ENCODE data around the gene TSC1.

Gene TSC1

GRCh38 chr9:132885720-132886333 is 58.6 kb downstream of the TSC1 start:
- no peaks in the 10 kb centered on the region for H3K36me3 ChIP-seq (ENCODE audit: control insufficient read depth, insufficient read depth, low read length)
- no peak overlapping the region for H3K27ac ChIP-seq
- no peak overlapping the region for H3K9ac ChIP-seq
- no peaks in the 10 kb centered on the region for H3K9me3 ChIP-seq (ENCODE audit: control insufficient read depth, low read length)
- H3K4me2 ChIP-seq (ENCODE audit: low read length): no peak overlapping the region
- no peaks in the 10 kb centered on the region for H3K27me3 ChIP-seq (ENCODE audit: control insufficient read depth, insufficient read depth, low read length)
- H3K79me2 ChIP-seq: no peaks in the 10 kb centered on the region
- H3K4me3 ChIP-seq (ENCODE audit: low read depth, low read length): no peak overlapping the region
- no peak overlapping the region for H2AFZ ChIP-seq
- no peaks in the 10 kb centered on the region for H3K4me1 ChIP-seq
- no peak for TF ChIP-seq CTCF (IDR thresholded peaks at IDR 0.05)

GRCh38 chr9:132883349-132884294 is 60.8 kb downstream of the TSC1 start:
- H3K36me3 ChIP-seq (ENCODE audit: control insufficient read depth, insufficient read depth, low read length): no peaks in the 10 kb centered on the region
- no peaks in the 10 kb centered on the region for H3K79me2 ChIP-seq
- H3K27me3 ChIP-seq (ENCODE audit: control insufficient read depth, insufficient read depth, low read length): no peaks in the 10 kb centered on the region
- H3K9ac ChIP-seq: no peak overlapping the region
- H3K4me3 ChIP-seq (ENCODE audit: low read depth, low read length): no peak overlapping the region
- TF ChIP-seq CTCF (IDR thresholded peaks at IDR 0.05): no peak
- H3K4me2 ChIP-seq (ENCODE audit: low read length): no peak overlapping the region
- no peaks in the 10 kb centered on the region for H3K9me3 ChIP-seq (ENCODE audit: control insufficient read depth, low read length)
- no peak overlapping the region for H2AFZ ChIP-seq
- no peak overlapping the region for H3K27ac ChIP-seq
- H3K4me1 ChIP-seq: no peaks in the 10 kb centered on the region

- Histone ChIP-seq H3K27me3 (ENCODE audit: control insufficient read depth, insufficient read depth, low read length) (no peaks in the 10 kb centered on the region), H3K4me1 (no peaks in the 10 kb centered on the region), H2AFZ (no peak overlapping the region), H3K4me2 (ENCODE audit: low read length) (no peak overlapping the region), H3K27ac (no peak overlapping the region), H3K79me2 (no peaks in the 10 kb centered on the region), H3K36me3 (ENCODE audit: control insufficient read depth, insufficient read depth, low read length) (no peaks in the 10 kb centered on the region), H3K9me3 (ENCODE audit: control insufficient read depth, low read length) (no peaks in the 10 kb centered on the region), H3K9ac (no peak overlapping the region), H3K4me3 (ENCODE audit: low read depth, low read length) (no peak overlapping the region)
- no peak for TF ChIP-seq CTCF (IDR thresholded peaks at IDR 0.05)
Measured at GRCh38 chr9:132882616-132883015, 61.8 kb downstream of the TSC1 start.

- no peaks in the 10 kb centered on the region for H3K4me1 ChIP-seq
- H3K4me2 ChIP-seq (ENCODE audit: low read length): no peak overlapping the region
- H3K4me3 ChIP-seq (ENCODE audit: low read depth, low read length): no peak overlapping the region
- no peaks in the 10 kb centered on the region for H3K9me3 ChIP-seq (ENCODE audit: control insufficient read depth, low read length)
- no peak overlapping the region for H3K27ac ChIP-seq
- H3K36me3 ChIP-seq (ENCODE audit: control insufficient read depth, insufficient read depth, low read length): no peaks in the 10 kb centered on the region
- H3K79me2 ChIP-seq: no peaks in the 10 kb centered on the region
- no peaks in the 10 kb centered on the region for H3K27me3 ChIP-seq (ENCODE audit: control insufficient read depth, insufficient read depth, low read length)
- H3K9ac ChIP-seq: no peak overlapping the region
- no peak for TF ChIP-seq CTCF (IDR thresholded peaks at IDR 0.05)
- H2AFZ ChIP-seq: no peak overlapping the region
Measured at GRCh38 chr9:132881826-132882225, 62.6 kb downstream of the TSC1 start.

Data from parathyroid adenoma (tissue), 2 donors.